ENCODE measurements around the gene BACH2.

- TF ChIP-seq ESRRA (IDR thresholded peaks at IDR 0.05; ENCODE audit: low read length) (no peak), POLR2A (IDR thresholded peaks at IDR 0.05; ENCODE audit: low read depth, low read length) (no peak), CTCF (IDR thresholded peaks at IDR 0.05 in 2 of 3, conservative IDR thresholded peaks at IDR 0.05 in 1 of 3; ENCODE audit: control insufficient read depth in 2 of 3, extremely low read depth in 1 of 3, insufficient read depth in 1 of 3, low read depth in 3 of 3, low read length in 3 of 3) (no peak), HDAC6 (IDR thresholded peaks at IDR 0.05; ENCODE audit: unreplicated experiment) (no peak), NFIC (IDR thresholded peaks at IDR 0.05; ENCODE audit: low read depth, low read length) (no peak)
Measured at GRCh38 chr6:90333928-90334327, 37.3 kb upstream of the BACH2 start.
